CD4-positive, alpha-beta T cell treated with Interleukin-12 subunit alpha and Interleukin-12 subunit beta, for 1 hour (primary cell): ENCODE results near the gene CIAO2B.
"Not testable (repeated sequence)": the region's sequence is repeated elsewhere in the genome, so short reads cannot be mapped to it uniquely, and the experiment has no call there.

Source experiments
- DNase-seq: peaks from one replicate; pipeline ENCODE4 v3.0.0-alpha.2; 2020

The CIAO2B gene

GRCh38 chr16:66934138-66934838, at the start of gene CIAO2B:
TSS of gene CIAO2B (minus strand) at chr16:66934402. CDS start at chr16:66934364, 38 bp downstream.
- peak; percentile 89 for DNase-seq

DNA sequence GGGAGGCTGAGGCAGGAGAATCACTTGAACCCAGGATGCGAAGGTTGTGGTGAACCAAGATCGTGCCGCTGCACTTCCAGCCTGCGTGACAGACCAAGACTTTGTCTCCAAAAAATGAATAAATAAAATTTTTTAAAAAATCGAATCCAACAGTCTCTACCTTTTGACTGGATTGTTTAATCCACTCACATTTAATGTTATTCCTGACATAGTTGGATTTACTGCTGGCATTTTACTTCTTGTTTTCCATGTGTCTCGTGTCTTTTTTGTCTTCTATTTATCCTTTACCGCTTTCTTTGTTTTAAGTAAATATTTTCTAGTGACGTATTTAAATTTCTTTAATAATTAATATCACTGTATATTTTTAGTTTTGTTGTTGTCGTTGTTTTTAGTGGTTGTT, 48.8 kb upstream of the CIAO2B start:
- DNase-seq = no peak

DNA sequence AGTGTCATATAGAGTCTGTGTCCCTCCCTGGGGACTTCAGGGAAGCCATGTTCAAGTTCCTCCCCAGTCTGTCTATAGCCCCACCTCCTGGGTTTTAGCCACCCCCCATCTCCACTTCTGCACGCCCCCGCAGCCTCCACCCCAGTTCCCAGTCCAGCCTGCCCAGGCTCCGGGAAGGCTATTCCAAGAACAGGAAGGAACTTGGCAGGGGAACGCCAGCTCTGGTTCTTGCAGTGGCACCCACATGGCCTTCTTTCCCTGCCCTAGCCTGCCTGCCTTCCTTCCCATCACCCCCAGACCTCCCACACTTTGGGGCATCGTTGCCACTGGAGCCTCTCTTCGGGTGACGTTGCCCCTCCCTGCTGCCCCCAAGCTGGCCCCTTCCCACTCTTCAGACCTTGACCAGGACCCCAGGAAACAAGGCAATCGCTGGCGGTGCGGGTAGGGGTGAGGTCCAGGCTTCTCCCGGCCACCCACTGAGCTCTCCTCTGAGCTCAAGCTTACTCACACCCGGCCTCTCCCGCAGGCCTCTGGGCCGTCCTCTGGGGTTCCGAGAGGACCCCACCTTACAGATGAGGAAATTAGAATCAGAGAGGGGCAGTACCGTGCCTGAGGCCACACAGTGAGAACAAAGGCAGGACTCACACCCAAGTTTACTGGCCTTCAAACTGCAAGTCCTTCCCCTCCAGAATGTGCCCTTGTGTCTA, 45.0 kb upstream of the CIAO2B start:
- DNase-seq = no peak

GRCh38 chr16:66977341-66978113, 43.3 kb upstream of the CIAO2B start:
- DNase-seq = peak; percentile 87

DNA sequence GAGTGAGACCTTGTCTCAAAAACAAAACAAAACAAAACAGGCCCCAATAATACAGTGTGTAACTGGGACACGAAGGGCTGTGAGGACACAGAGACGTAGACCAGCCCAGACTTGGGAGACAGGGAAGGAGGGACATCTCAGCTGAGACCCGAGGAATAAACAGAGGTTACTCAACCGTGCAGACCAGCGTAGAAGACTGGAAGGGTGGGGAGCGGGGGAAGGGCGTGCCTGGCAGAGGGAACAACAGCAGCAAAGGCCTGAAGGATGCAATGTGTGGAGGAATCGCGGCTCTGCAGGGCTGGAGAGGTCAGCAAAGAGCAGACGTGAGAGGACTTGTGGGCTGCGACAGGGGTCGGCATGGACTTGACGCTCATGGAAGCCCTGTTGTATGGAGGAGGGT, 42.5 kb upstream of the CIAO2B start:
- DNase-seq = no peak

DNA sequence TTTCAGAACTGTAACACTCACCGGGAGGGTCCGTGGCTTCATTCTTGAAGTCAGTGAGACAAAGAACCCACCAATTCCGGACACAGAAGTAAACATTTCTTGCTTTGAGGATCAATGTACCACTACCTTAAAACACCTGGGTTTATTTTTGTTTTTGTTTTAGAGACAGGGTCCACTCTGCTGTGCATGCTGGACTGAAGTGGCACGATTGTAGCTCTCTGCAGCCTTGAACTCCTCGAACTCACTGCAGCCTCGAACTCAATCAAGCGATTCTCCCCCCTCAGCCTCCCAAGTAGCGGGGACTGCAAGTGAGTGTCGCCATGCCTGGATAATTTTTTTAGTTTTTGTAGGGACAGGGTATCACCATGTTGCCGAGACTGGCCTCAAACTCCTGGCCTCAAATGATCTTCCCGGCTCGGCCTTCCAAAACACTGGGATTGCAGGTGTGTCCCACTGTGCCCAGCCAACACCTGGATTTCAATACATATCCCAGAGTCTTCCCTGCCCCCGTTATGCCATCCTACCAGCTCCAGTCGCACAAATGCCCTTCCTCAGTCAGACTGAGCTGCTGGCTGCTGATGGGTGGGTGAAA, 41.2 kb upstream of the CIAO2B start:
- no peak for DNase-seq

- DNase-seq = peak; percentile 69
Measured at GRCh38 chr16:66974932-66975246, 40.7 kb upstream of the CIAO2B start.

DNA sequence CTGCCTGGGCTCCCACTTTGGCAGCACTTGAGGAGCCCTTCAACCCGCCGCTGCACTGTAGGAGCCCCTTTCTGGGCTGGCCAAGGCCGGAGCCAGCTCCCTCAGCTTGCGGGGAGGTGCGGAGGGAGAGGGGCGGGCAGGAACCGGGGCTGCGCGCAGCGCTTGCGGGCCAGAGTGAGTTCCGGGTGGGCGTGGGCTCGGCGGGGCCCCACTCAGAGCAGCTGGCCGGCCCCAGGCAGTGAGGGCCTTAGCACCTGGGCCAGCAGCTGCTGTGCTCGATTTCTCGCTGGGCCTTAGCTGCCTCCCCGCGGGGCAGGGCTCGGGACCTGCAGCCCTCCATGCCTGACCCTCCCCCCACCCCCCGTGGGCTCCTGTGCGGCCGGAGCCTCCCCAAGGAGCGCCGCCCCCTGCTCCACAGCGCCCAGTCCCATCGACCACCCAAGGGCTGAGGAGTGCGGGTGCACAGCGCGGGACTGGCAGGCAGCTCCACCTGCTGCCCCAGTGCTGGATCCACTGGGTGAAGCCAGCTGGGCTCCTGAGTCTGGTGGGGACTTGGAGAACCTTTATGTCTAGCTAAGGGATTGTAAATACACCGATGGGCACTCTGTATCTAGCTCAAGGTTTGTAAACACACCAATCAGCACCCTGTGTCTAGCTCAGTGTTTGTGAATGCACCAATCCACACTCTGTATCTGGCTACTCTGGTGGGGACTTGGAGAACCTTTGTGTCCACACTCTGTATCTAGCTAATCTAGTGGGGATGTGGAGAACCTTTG, 40.1 kb upstream of the CIAO2B start:
- DNase-seq = not testable (repeated sequence)

GRCh38 chr16:66973716-66974115, 39.5 kb upstream of the CIAO2B start:
- DNase-seq = no peak

DNA sequence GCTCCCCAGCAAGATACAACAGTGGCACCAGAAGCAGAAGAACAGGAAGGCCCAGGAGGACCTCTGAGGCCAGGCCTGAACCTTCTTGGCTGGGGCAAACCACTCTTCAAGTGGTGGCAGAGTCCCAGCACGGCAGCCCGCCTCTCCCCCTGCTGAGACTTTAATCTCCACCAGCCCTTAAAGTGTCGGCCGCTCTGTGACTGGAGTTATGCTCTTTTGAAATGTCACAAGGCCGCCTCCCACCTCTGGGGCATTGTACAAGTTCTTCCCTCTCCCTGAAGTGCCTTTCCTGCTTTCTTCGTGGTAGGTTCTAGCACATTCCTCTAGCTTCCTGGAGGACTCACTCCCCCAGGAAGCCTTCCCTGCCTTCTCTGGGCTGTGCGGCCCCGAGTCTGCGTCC, 38.8 kb upstream of the CIAO2B start:
- DNase-seq = no peak

DNA sequence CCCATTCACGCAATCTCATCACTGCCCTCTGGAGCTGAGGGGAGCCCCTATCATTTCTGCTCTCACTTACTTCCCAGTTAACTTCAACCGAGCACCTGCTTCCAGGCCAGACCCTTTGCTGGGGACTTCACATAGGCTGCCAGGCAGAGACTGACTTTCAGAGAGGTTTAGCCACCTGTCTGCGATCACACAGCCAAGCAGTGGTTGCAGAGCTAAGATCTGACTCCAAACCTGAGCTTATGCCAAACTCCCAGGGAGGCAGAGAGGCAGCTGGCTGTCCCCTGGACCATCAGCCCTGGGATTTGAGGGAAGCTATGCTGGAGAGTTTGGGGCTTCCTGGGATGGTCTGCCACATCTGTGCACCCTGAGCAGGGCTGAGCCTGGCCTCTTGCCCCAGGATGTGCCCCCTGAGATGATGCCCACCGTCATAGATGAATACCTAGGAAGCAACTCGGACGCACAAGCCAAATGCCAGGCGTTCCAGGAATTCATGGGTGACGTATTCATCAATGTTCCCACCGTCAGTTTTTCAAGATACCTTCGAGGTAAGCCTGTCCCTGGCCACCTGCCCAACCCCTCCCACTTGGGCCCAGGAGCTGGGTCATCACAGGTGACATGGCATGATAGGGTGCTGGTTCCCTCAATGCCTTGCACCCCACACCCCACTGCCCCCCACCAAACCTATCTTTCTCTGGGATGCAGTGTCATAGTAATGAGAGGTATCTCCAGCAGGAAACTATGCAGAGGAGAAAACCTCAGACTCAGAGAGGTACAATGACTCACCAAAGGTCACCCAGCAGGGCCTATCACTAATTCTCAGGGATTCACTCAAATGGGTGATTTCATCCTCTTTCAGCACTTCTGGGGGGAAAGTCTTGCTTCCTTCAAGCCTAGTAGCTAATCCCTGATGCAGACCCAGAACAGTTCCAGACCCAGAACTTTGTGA, 36.8 kb upstream of the CIAO2B start:
- DNase-seq = no peak

- no peak for DNase-seq
Measured at GRCh38 chr16:66968847-66969246, 34.6 kb upstream of the CIAO2B start.

- no peak for DNase-seq
Measured at GRCh38 chr16:66964049-66964448, 29.8 kb upstream of the CIAO2B start.

DNA sequence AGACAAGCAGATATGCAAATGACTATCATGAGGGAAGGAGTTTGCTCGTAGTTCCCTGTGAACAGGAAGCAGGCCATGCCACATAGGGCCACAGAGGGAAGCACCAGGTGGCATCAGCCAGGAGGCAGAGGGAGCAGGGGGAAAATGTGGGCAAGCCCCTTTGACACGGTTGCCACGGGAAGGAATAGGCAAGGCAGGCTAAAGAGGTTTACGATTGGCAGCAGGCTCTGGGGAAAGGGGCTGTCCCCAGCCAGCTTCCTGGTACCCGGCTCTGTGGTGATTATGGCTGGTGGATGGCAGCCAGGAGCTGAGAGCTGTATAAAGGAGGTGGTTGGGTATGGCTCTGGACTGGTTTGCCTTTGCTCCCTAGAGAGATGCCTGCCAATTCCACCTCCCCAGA, 27.7 kb upstream of the CIAO2B start:
- DNase-seq = no peak

- peak; percentile 63 for DNase-seq
Measured at GRCh38 chr16:66961065-66961744, 27.0 kb upstream of the CIAO2B start, which contains the start of gene CES3. TSS of gene CES3 (plus strand) at chr16:66961266. CDS start at chr16:66961308, 42 bp downstream.

- DNase-seq = no peak
Measured at GRCh38 chr16:66960270-66960669, 26.1 kb upstream of the CIAO2B start.

- no peak for DNase-seq
Measured at GRCh38 chr16:66959704-66960161, 25.5 kb upstream of the CIAO2B start.

DNA sequence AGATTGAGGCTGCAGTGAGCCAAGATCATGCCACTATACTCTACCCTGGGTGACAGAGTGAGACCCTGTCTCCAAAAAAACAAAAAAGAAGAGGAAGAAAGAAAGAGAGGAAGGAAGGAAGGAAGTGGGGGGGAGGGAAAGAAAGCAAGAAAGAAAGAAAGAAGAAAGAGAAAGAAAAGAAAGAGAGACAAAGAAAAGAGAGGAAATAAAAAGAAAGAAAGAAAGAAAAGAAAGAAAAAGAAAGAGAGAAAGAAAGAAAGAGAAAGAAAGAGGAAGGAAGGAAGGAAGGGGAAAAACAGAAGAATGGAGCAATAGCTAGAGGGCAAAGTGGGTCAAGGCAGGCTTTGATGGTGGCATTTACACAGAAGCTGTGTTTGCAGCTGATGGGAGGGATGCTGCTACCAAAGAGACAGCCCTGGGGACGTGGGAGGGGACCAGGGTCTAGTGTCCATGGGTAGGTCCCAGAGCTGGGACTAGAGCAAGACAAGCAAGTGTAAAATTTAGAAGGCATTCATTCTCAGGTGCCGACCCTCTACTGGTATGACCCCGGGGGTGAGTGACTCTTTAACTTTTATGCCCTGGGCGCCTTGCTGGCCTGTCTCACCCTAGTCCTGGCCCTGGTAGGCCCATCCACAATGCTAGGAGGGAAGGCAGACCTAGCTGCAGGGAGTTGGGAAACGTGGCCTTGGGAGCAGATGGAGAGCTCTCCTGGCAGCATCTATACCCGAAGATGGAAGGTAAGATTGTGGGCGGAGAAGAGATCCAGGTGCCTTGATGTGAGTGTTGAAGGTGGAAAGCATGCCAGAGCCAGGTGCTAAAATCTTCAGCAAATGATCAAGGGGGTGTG, 24.9 kb upstream of the CIAO2B start:
- no peak for DNase-seq

DNA sequence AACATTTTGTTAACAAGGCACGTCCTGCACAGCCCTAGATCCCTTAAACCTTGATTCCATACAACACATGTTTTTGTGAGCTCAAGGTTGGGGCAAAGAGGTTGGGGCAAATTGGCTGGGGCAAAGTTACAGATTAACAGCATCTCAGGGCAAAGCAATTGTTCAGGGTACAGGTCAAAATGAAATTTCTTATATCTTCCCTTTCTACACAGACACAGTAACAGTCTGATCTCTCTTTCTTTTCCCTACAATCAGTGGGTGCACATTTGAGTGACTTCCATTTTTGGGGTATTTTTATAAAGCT, 21.9 kb upstream of the CIAO2B start:
- DNase-seq = not testable (repeated sequence)
